Dendritic cell treated with granulocyte-macrophage colony-stimulating factor and Interleukin-4, amounts not matched to agents 40 ng/mL and 50 ng/mL, for 4 days (primary cell): ENCODE results near the gene COX6B1.
"Not testable (repeated sequence)": the region's sequence is repeated elsewhere in the genome, so short reads cannot be mapped to it uniquely, and the experiment has no call there.

Source experiments
- H3K27ac Mint-ChIP-seq: one replicate; pipeline ENCODE4 v1.8.0; 2022; ENCODE audit warnings: mild to moderate bottlenecking, mixed read lengths
- H3K27me3 Mint-ChIP-seq: one replicate; pipeline ENCODE4 v1.8.0; 2022; ENCODE audit warnings: mild to moderate bottlenecking, mixed read lengths
- H3K36me3 Mint-ChIP-seq: one replicate; pipeline ENCODE4 v1.8.0; 2022; ENCODE audit warnings: low read depth, mixed read lengths
- H3K4me1 Mint-ChIP-seq: one replicate; pipeline ENCODE4 v1.8.0; 2022; ENCODE audit warnings: low read depth, mixed read lengths
- H3K4me3 Mint-ChIP-seq: one replicate; pipeline ENCODE4 v1.8.0; 2022; ENCODE audit warnings: mild to moderate bottlenecking, moderate library complexity, mixed read lengths
- H3K9me3 Mint-ChIP-seq: one replicate; pipeline ENCODE4 v1.8.0; 2022; ENCODE audit warnings: mixed read lengths
- intact Hi-C: fragments of 100-400 bp; cut with micrococcal nuclease; formaldehyde crosslinking; loops from one replicate; pipeline ENCODE4 v1.15.0; 2022

Gene COX6B1

GRCh38 chr19:35663981-35664380, 15.9 kb downstream of the COX6B1 start:
- intact Hi-C loops = no loop called here
- Mint-ChIP-seq H3K27ac (no peak overlapping the region), H3K9me3 (no peaks in the 10 kb centered on the region), H3K4me3 (no peak overlapping the region), H3K27me3 (no peaks in the 10 kb centered on the region), H3K36me3 (peaks cover 73% of the 10 kb centered on the region), H3K4me1 (no peaks in the 10 kb centered on the region)

- H3K4me1 Mint-ChIP-seq = no peaks in the 10 kb centered on the region
- intact Hi-C loops = no loop called here
- no peaks in the 10 kb centered on the region for H3K9me3 Mint-ChIP-seq
- H3K36me3 Mint-ChIP-seq = peaks cover 61% of the 10 kb centered on the region
- H3K4me3 Mint-ChIP-seq = no peak overlapping the region
- peaks cover 10% of the 10 kb centered on the region for H3K27me3 Mint-ChIP-seq
- no peak overlapping the region for H3K27ac Mint-ChIP-seq
These were observed 17.0 kb downstream of the COX6B1 start for GRCh38 chr19:35665157-35665556.

- Mint-ChIP-seq H3K27me3 (peaks cover 11% of the 10 kb centered on the region), H3K27ac (no peak overlapping the region), H3K4me3 (no peak overlapping the region), H3K9me3 (no peaks in the 10 kb centered on the region), H3K36me3 (peaks cover 56% of the 10 kb centered on the region), H3K4me1 (no peaks in the 10 kb centered on the region)
- intact Hi-C loops = no loop called here
These were observed 17.5 kb downstream of the COX6B1 start for GRCh38 chr19:35665604-35666003.

GRCh38 chr19:35666251-35666913, 18.3 kb downstream of the COX6B1 start, which contains the start of gene UPK1A:
Gene UPK1A, plus strand, starts transcription at chr19:35666517. Its CDS starts 296 bp downstream, at chr19:35666813.
- Mint-ChIP-seq H3K27ac (no peak within 1 kb of the TSS), H3K4me3 (no peak within 1 kb of the TSS), H3K4me1 (no peaks in the 10 kb centered on the region), H3K36me3 (peaks cover 49% of the 10 kb centered on the region), H3K9me3 (no peaks in the 10 kb centered on the region), H3K27me3 (peaks cover 17% of the 10 kb centered on the region)
- intact Hi-C loops = no loop called here

GRCh38 chr19:35669566-35669965, 21.4 kb downstream of the COX6B1 start:
- Mint-ChIP-seq H3K9me3 (no peaks in the 10 kb centered on the region), H3K36me3 (peaks cover 17% of the 10 kb centered on the region), H3K4me3 (no peak overlapping the region), H3K27me3 (peaks cover 47% of the 10 kb centered on the region), H3K27ac (no peak overlapping the region), H3K4me1 (peaks cover 8% of the 10 kb centered on the region)
- intact Hi-C loops = no loop called here

GRCh38 chr19:35669974-35670373, 21.9 kb downstream of the COX6B1 start:
- H3K9me3 Mint-ChIP-seq = no peaks in the 10 kb centered on the region
- intact Hi-C loops = no loop called here
- H3K4me1 Mint-ChIP-seq = peaks cover 8% of the 10 kb centered on the region
- H3K4me3 Mint-ChIP-seq = no peak overlapping the region
- H3K27ac Mint-ChIP-seq = no peak overlapping the region
- H3K36me3 Mint-ChIP-seq = peaks cover 13% of the 10 kb centered on the region
- peaks cover 50% of the 10 kb centered on the region for H3K27me3 Mint-ChIP-seq

- Mint-ChIP-seq H3K27me3 (peaks cover 53% of the 10 kb centered on the region), H3K9me3 (no peaks in the 10 kb centered on the region), H3K4me3 (no peak overlapping the region), H3K27ac (no peak overlapping the region), H3K36me3 (peaks cover 6% of the 10 kb centered on the region), H3K4me1 (peaks cover 8% of the 10 kb centered on the region)
- intact Hi-C loops = no loop called here
These were observed 22.6 kb downstream of the COX6B1 start for GRCh38 chr19:35670686-35671085.

- Mint-ChIP-seq H3K4me1 (peaks cover 8% of the 10 kb centered on the region), H3K9me3 (no peaks in the 10 kb centered on the region), H3K27ac (no peak overlapping the region), H3K27me3 (peaks cover 61% of the 10 kb centered on the region), H3K4me3 (no peak overlapping the region), H3K36me3 (no peaks in the 10 kb centered on the region)
- intact Hi-C loops = no loop called here
These were observed 23.7 kb downstream of the COX6B1 start for GRCh38 chr19:35671818-35672217.

GRCh38 chr19:35673121-35673804, 25.1 kb downstream of the COX6B1 start:
- Mint-ChIP-seq H3K36me3 (no peaks in the 10 kb centered on the region), H3K27me3 (peaks cover 62% of the 10 kb centered on the region), H3K4me3 (peak overlapping the region; percentile 52), H3K4me1 (peaks cover 8% of the 10 kb centered on the region), H3K27ac (no peak overlapping the region), H3K9me3 (no peaks in the 10 kb centered on the region)
- intact Hi-C loops = no loop called here

GRCh38 chr19:35675589-35676140, 27.5 kb downstream of the COX6B1 start:
- intact Hi-C loops = no loop called here
- H3K27ac Mint-ChIP-seq = no peak overlapping the region
- H3K4me1 Mint-ChIP-seq = peaks cover 8% of the 10 kb centered on the region
- H3K36me3 Mint-ChIP-seq = no peaks in the 10 kb centered on the region
- no peaks in the 10 kb centered on the region for H3K9me3 Mint-ChIP-seq
- H3K4me3 Mint-ChIP-seq = no peak overlapping the region
- peaks cover 51% of the 10 kb centered on the region for H3K27me3 Mint-ChIP-seq

GRCh38 chr19:35689836-35690235, 41.7 kb downstream of the COX6B1 start:
- Mint-ChIP-seq H3K4me3 (no peak overlapping the region), H3K27me3 (peaks cover 3% of the 10 kb centered on the region), H3K36me3 (no peaks in the 10 kb centered on the region), H3K27ac (no peak overlapping the region), H3K9me3 (no peaks in the 10 kb centered on the region), H3K4me1 (peaks cover 4% of the 10 kb centered on the region)
- intact Hi-C loops = loop anchor here (5.0 kb wide), 1 partner anchor 242 kb away; no protein-coding TSS in a partner anchor

GRCh38 chr19:35691106-35691505, 43.0 kb downstream of the COX6B1 start:
- not testable (repeated sequence) for H3K4me1 Mint-ChIP-seq, H3K27me3 Mint-ChIP-seq, H3K27ac Mint-ChIP-seq, H3K4me3 Mint-ChIP-seq, H3K36me3 Mint-ChIP-seq, H3K9me3 Mint-ChIP-seq
- intact Hi-C loops = loop anchor here (5.0 kb wide), 1 partner anchor 241 kb away; no protein-coding TSS in a partner anchor

- H3K9me3 Mint-ChIP-seq = no peaks in the 10 kb centered on the region
- no peaks in the 10 kb centered on the region for H3K36me3 Mint-ChIP-seq
- H3K27ac Mint-ChIP-seq = no peak overlapping the region
- H3K27me3 Mint-ChIP-seq = peaks cover 4% of the 10 kb centered on the region
- peaks cover 4% of the 10 kb centered on the region for H3K4me1 Mint-ChIP-seq
- intact Hi-C loops = loop anchor here (5.0 kb wide), 1 partner anchor 240 kb away; no protein-coding TSS in a partner anchor
- no peak overlapping the region for H3K4me3 Mint-ChIP-seq
These were observed 43.9 kb downstream of the COX6B1 start for GRCh38 chr19:35692010-35692409.

GRCh38 chr19:35693422-35693821, 45.3 kb downstream of the COX6B1 start:
- H3K9me3 Mint-ChIP-seq = no peaks in the 10 kb centered on the region
- H3K36me3 Mint-ChIP-seq = no peaks in the 10 kb centered on the region
- intact Hi-C loops = loop anchor here (1.0 to 5.0 kb wide), 2 partner anchors 24 to 239 kb away; no protein-coding TSS in a partner anchor
- H3K4me3 Mint-ChIP-seq = no peak overlapping the region
- H3K27me3 Mint-ChIP-seq = peaks cover 4% of the 10 kb centered on the region
- peaks cover 4% of the 10 kb centered on the region for H3K4me1 Mint-ChIP-seq
- no peak overlapping the region for H3K27ac Mint-ChIP-seq
